Measurements from ENCODE around the gene UBL7.

UBL7 gene

GRCh38 chr15:74423431-74424257, 37.3 kb downstream of the UBL7 start:
- DNase-seq (ENCODE audit: low spot score): no peak

GRCh38 chr15:74422652-74423430, 38.1 kb downstream of the UBL7 start:
- DNase-seq (ENCODE audit: low spot score): no peak

- DNase-seq (ENCODE audit: low spot score): no peak
These were observed 38.7 kb downstream of the UBL7 start for GRCh38 chr15:74422265-74422651.

GRCh38 chr15:74421302-74422245, 39.4 kb downstream of the UBL7 start:
- no peak for DNase-seq (ENCODE audit: low spot score)

- DNase-seq (ENCODE audit: low spot score): no peak
These were observed 40.6 kb downstream of the UBL7 start for GRCh38 chr15:74420193-74420905.

- DNase-seq (ENCODE audit: low spot score): no peak
These were observed 41.5 kb downstream of the UBL7 start for GRCh38 chr15:74419432-74419831.

GRCh38 chr15:74418575-74419338, 42.2 kb downstream of the UBL7 start:
- no peak for DNase-seq (ENCODE audit: low spot score)

- no peak for DNase-seq (ENCODE audit: low spot score)
These were observed 43.3 kb downstream of the UBL7 start for GRCh38 chr15:74417670-74418069.

- DNase-seq (ENCODE audit: low spot score): peak; percentile 93
These were observed 43.7 kb downstream of the UBL7 start for GRCh38 chr15:74417225-74417624.

- peak; percentile 90 for DNase-seq (ENCODE audit: low spot score)
These were observed 44.7 kb downstream of the UBL7 start for GRCh38 chr15:74415966-74416916.

- no peak for DNase-seq (ENCODE audit: low spot score)
These were observed 46.2 kb downstream of the UBL7 start for GRCh38 chr15:74414603-74415338.

GRCh38 chr15:74414081-74414580, 46.8 kb downstream of the UBL7 start:
- DNase-seq (ENCODE audit: low spot score): peak; percentile 80

- no peak for DNase-seq (ENCODE audit: low spot score)
These were observed 47.4 kb downstream of the UBL7 start for GRCh38 chr15:74413350-74414080.

GRCh38 chr15:74412159-74412558, 48.8 kb downstream of the UBL7 start:
- no peak for DNase-seq (ENCODE audit: low spot score)

- no peak for DNase-seq (ENCODE audit: low spot score)
These were observed 49.3 kb downstream of the UBL7 start for GRCh38 chr15:74411686-74412085.

GRCh38 chr15:74410502-74410901, 50.5 kb downstream of the UBL7 start:
- no peak for DNase-seq (ENCODE audit: low spot score)

- DNase-seq (ENCODE audit: low spot score): no peak
These were observed 51.7 kb downstream of the UBL7 start for GRCh38 chr15:74409225-74409624.

GRCh38 chr15:74408815-74409214, 52.1 kb downstream of the UBL7 start:
- DNase-seq (ENCODE audit: low spot score): peak; percentile 75
